Right atrium auricular region (tissue), 2 donors: Measurements from ENCODE around the gene NGEF. TPM values are rescaled to one million over a fixed set of nuclear protein-coding genes. Genes with fewer than 3 reads are reported as not detected.

Experiments used
- DNase-seq: peaks from one replicate; pipeline ENCODE4 v3.0.0-alpha.2; 2019; ENCODE audit warnings: low spot score
- H3K27ac ChIP-seq, 2 donors: fragments of 200-600 bp; sonication (generic); 1 replicate in 1 of 2; 2 replicates in 1 of 2; pipeline ENCODE4 v1.5.1; 2016 to 2019
- H3K27me3 ChIP-seq, 2 donors: fragments of 200-600 bp; sonication (generic); one replicate each; pipeline versions ENCODE4 v1.5.1 to v1.6.0; 2017 to 2019
- H3K36me3 ChIP-seq: fragments of 200-600 bp; sonication (generic); one replicate; pipeline ENCODE4 v1.5.1; 2016
- H3K4me1 ChIP-seq, 2 donors: fragments of 200-600 bp; sonication (generic); one replicate each; pipeline versions ENCODE4 v1.5.1 to v1.6.0; 2017 to 2019
- H3K4me3 ChIP-seq, 2 donors: fragments of 200-600 bp; sonication (generic); 1 replicate in 1 of 2; 2 replicates in 1 of 2; pipeline ENCODE4 v1.5.1; 2017 to 2019; ENCODE audit warnings: mild to moderate bottlenecking in 1 of 2, moderate library complexity in 1 of 2
- H3K9me3 ChIP-seq, 2 donors: fragments of 200-600 bp; sonication (generic); one replicate each; pipeline ENCODE4 v1.5.1; 2019
- CTCF ChIP-seq, 2 donors: fragments of 200-600 bp; sonication (generic); IDR thresholded peaks; one replicate each; pipeline ENCODE4 v1.5.1; 2019; ENCODE audit warnings: antibody characterized with exemption in 2 of 2
- total RNA-seq, 2 donors: library from RNA; depleted of rRNA; stranded (reverse); fragments of >200 nt; gene quantifications; one replicate each; pipeline ENCODE4 v1.1.0, GENCODE V29; 2016

Gene NGEF
- total RNA-seq, 2 donors from 2014 or later: 1.4 to 4.8 TPM

GRCh38 chr2:232882505-232883115 is 130.4 kb downstream of the NGEF start:
- no peaks in the 10 kb centered on the region for H3K27me3 ChIP-seq
- H3K27ac ChIP-seq: no peak overlapping the region
- no peaks in the 10 kb centered on the region for H3K36me3 ChIP-seq
- H3K4me3 ChIP-seq: no peak overlapping the region
- DNase-seq: no peak
- no peak for TF ChIP-seq CTCF (IDR thresholded peaks at IDR 0.05)
- no peaks in the 10 kb centered on the region for H3K4me1 ChIP-seq
- no peaks in the 10 kb centered on the region for H3K9me3 ChIP-seq

- Histone ChIP-seq H3K27ac (no peak overlapping the region), H3K36me3 (no peaks in the 10 kb centered on the region), H3K27me3 (no peaks in the 10 kb centered on the region), H3K9me3 (no peaks in the 10 kb centered on the region), H3K4me3 (no peak overlapping the region), H3K4me1 (no peaks in the 10 kb centered on the region)
- TF ChIP-seq CTCF (IDR thresholded peaks at IDR 0.05): no peak
- no peak for DNase-seq
Measured at GRCh38 chr2:232882085-232882484, 131.0 kb downstream of the NGEF start.

GRCh38 chr2:232880764-232881351 is 132.2 kb downstream of the NGEF start:
- no peaks in the 10 kb centered on the region for H3K36me3 ChIP-seq
- no peak overlapping the region for H3K27ac ChIP-seq
- peaks cover 0 to 2% of the 10 kb centered on the region in 2 donors for H3K27me3 ChIP-seq
- no peak overlapping the region for H3K4me3 ChIP-seq
- no peaks in the 10 kb centered on the region for H3K9me3 ChIP-seq
- peaks cover 0 to 11% of the 10 kb centered on the region in 2 donors for H3K4me1 ChIP-seq
- TF ChIP-seq CTCF (IDR thresholded peaks at IDR 0.05): no peak
- no peak for DNase-seq

- TF ChIP-seq CTCF (IDR thresholded peaks at IDR 0.05): no peak
- H3K4me1 ChIP-seq: peaks cover 0 to 15% of the 10 kb centered on the region in 2 donors
- H3K27me3 ChIP-seq: peaks cover 0 to 6% of the 10 kb centered on the region in 2 donors
- no peak overlapping the region for H3K4me3 ChIP-seq
- H3K36me3 ChIP-seq: no peaks in the 10 kb centered on the region
- no peak overlapping the region for H3K27ac ChIP-seq
- H3K9me3 ChIP-seq: no peaks in the 10 kb centered on the region
- no peak for DNase-seq
Measured at GRCh38 chr2:232879618-232880494, 133.2 kb downstream of the NGEF start.

GRCh38 chr2:232878855-232879617 is 134.0 kb downstream of the NGEF start:
- H3K4me1 ChIP-seq: peaks cover 0 to 15% of the 10 kb centered on the region in 2 donors
- no peak for TF ChIP-seq CTCF (IDR thresholded peaks at IDR 0.05)
- H3K36me3 ChIP-seq: no peaks in the 10 kb centered on the region
- no peak overlapping the region for H3K4me3 ChIP-seq
- H3K9me3 ChIP-seq: no peaks in the 10 kb centered on the region
- H3K27me3 ChIP-seq: peaks cover 0 to 6% of the 10 kb centered on the region in 2 donors
- DNase-seq: no peak
- H3K27ac ChIP-seq: no peak overlapping the region
